ENCODE measurements around the gene OR4A15. TPM values are rescaled to one million over a fixed set of nuclear protein-coding genes. Genes with fewer than 3 reads are reported as not detected.

Gene OR4A15
- total RNA-seq, result not detected

DNA sequence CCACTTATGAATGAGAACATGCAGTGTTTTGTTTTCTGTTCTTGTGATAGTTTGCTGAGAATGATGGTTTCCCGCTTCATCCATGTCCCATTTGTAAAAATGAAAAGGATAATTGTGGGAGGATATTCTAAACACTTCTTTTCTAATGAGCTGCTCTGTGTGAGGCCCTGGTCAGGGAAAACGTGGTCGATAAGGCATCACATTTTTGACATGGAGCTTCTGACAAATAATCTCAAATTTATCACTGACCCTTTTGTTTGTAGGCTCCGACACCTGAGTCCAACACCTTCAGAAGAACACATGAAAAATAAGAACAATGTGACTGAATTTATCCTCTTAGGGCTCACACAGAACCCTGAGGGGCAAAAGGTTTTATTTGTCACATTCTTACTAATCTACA is at the start of gene OR4A15:
OR4A15 (plus strand) TSS at position 301 of the 400 bp plus-strand sequence; CDS start at position 301, 0 bp downstream.
- Histone ChIP-seq H3K9me3 (no peaks in the 10 kb centered on the region), H3K4me1 (no peaks in the 10 kb centered on the region), H3K27ac (no peak within 1 kb of the TSS), H3K36me3 (no peaks in the 10 kb centered on the region), H3K4me3 (no peak within 1 kb of the TSS), H3K27me3 (no peaks in the 10 kb centered on the region)
- TF ChIP-seq, protein P1, sequence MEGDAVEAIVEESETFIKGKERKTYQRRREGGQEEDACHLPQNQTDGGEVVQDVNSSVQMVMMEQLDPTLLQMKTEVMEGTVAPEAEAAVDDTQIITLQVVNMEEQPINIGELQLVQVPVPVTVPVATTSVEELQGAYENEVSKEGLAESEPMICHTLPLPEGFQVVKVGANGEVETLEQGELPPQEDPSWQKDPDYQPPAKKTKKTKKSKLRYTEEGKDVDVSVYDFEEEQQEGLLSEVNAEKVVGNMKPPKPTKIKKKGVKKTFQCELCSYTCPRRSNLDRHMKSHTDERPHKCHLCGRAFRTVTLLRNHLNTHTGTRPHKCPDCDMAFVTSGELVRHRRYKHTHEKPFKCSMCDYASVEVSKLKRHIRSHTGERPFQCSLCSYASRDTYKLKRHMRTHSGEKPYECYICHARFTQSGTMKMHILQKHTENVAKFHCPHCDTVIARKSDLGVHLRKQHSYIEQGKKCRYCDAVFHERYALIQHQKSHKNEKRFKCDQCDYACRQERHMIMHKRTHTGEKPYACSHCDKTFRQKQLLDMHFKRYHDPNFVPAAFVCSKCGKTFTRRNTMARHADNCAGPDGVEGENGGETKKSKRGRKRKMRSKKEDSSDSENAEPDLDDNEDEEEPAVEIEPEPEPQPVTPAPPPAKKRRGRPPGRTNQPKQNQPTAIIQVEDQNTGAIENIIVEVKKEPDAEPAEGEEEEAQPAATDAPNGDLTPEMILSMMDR (IDR thresholded peaks at IDR 0.05), result no peak
- no peak for DNase-seq (ENCODE audit: low spot score)

DNA sequence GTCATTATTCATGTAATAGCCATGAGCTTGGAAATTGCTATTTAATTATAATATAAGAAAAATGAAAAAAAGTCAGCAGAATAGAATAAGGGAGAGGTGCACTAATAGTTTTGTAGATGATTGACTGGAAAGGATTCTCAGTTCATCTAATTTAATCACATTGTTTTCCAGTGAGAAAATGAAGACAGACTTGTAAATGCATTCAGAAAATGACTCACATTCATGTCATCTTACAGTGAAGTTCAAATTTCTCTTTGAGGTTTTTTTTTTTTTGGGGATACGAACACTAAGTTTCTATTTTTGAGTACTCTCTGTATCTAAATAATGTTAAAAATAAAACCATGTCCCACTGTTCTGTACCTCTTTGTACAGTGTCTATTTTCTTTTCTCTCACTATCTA is 43.3 kb upstream of the OR4A15 start:
- TF ChIP-seq, protein P1 (IDR thresholded peaks at IDR 0.05), result no peak
- Histone ChIP-seq H3K36me3 (no peaks in the 10 kb centered on the region), H3K4me1 (no peaks in the 10 kb centered on the region), H3K9me3 (peaks cover 0 to 5% of the 10 kb centered on the region in 2 donors), H3K4me3 (no peak overlapping the region), H3K27ac (no peak overlapping the region), H3K27me3 (no peaks in the 10 kb centered on the region)
- DNase-seq (ENCODE audit: low spot score), result no peak

DNA sequence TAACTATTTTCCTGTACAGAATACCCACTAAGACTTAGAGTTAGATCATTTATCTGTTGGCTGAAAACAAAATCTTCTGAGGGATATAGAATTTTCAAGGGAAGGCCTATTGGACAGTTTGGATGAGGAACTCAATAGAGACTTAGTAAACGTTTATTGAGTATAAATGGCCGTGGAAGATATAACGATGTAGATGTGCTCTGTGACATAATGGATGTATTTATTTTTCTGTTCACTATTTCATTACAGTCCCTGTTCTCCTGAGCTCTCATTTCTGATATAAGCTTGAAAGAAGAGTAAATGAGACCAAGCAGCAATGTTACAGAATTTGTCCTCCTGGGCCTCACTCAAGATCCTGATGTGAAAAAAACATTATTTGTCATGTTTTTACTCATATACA is 24.9 kb upstream of the OR4A15 start, which contains the start of gene OR4A16:
OR4A16 (plus strand) TSS at position 301 of the 400 bp plus-strand sequence; CDS start at position 301, 0 bp downstream.
- Histone ChIP-seq H3K36me3 (no peaks in the 10 kb centered on the region), H3K27me3 (no peaks in the 10 kb centered on the region), H3K4me1 (no peaks in the 10 kb centered on the region), H3K9me3 (no peaks in the 10 kb centered on the region), H3K27ac (no peak within 1 kb of the TSS), H3K4me3 (no peak within 1 kb of the TSS)
- no peak for DNase-seq (ENCODE audit: low spot score)
- TF ChIP-seq, protein P1 (IDR thresholded peaks at IDR 0.05), result no peak

DNA sequence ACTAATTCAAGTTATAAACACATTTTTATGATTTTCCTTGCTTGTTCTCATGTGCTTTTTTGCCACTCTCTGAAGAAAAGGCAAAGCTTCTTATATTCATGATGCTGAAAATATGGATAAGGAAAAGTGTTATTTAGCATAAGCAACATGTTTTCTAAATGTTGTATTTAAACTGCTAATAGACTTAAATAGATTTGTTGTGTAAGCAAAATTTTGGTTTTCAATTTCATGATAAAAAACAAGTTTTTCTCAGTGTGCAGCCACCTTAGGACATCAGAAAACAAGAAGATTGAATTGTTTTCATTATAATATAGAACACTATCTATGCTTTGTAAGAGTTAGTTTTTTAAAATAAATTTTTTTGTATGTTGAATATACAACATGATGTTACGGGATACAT is 22.5 kb upstream of the OR4A15 start:
- TF ChIP-seq, protein P1 (IDR thresholded peaks at IDR 0.05), result no peak
- Histone ChIP-seq H3K9me3 (no peaks in the 10 kb centered on the region), H3K27me3 (no peaks in the 10 kb centered on the region), H3K4me3 (no peak overlapping the region), H3K36me3 (no peaks in the 10 kb centered on the region), H3K4me1 (no peaks in the 10 kb centered on the region), H3K27ac (no peak overlapping the region)
- DNase-seq (ENCODE audit: low spot score), result no peak

DNA sequence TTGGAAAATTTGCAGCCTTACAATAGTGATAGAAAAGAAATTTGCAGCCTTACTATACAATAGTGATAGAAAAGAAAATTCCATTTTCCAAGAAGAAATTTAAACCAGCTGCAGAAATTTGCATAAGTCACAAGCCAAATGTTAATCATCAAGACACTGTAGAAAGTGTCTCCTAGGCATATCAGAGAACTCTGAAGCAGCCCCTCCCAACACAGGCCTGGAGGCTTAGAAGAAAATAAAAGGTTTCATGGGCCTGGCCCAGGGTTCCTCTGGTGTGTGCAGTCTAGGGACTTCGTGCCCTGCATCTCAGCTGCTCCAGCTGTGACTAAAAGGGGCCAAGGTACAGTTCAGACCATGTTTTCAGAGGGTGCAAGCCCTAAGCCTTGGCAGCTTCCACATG is 18.7 kb upstream of the OR4A15 start:
- TF ChIP-seq, protein P1 (IDR thresholded peaks at IDR 0.05), result no peak
- Histone ChIP-seq H3K36me3 (no peaks in the 10 kb centered on the region), H3K4me3 (no peak overlapping the region), H3K4me1 (no peaks in the 10 kb centered on the region), H3K27me3 (no peaks in the 10 kb centered on the region), H3K9me3 (no peaks in the 10 kb centered on the region), H3K27ac (no peak overlapping the region)
- no peak for DNase-seq (ENCODE audit: low spot score)

DNA sequence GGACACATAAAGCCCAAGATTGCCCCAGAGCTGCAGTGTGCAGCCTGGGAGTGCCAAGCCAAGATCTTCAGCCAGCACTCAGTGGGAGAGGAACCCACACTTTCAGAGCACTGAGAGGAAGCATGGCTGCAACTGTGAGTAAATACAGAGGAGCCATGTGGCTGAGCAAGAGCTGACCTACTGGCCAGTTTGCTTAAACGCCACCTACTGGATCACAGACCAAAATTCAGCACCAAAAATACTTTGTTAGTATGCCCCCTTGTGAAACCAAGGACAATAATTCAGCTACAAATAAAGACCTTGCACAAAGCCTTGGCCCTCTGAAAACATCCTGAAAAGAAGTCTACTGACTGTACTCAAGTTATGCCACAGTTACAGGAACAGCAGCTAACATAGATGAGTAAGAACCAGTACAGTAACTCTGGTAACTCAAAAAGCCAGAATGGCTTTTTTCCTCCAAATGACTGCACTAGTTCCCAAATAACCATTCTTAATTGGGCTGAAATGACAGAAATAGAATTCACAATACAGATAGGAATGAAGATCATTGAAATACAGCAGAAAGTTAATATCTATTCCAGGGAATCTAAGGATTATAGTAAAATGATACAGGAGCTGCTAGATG is 10.1 kb upstream of the OR4A15 start:
- TF ChIP-seq, protein P1 (IDR thresholded peaks at IDR 0.05), result no peak
- no peak for DNase-seq (ENCODE audit: low spot score)
- no peaks in the 10 kb centered on the region for H3K27me3 ChIP-seq

More for the DNA sequence above, 10.1 kb upstream of the OR4A15 start:
- H3K27ac ChIP-seq, result no peak overlapping the region
- H3K4me1 ChIP-seq, result no peaks in the 10 kb centered on the region
- H3K4me3 ChIP-seq, result no peak overlapping the region
- H3K9me3 ChIP-seq, result no peaks in the 10 kb centered on the region
- no peaks in the 10 kb centered on the region for H3K36me3 ChIP-seq

Measured in right atrium auricular region (tissue), 2 donors.